K562 (cell line): Measurements from ENCODE around the gene GNAI2. TPM values are rescaled to one million over a fixed set of nuclear protein-coding genes. Genes with fewer than 3 reads are reported as not detected.

Experiments
- ARID2 ChIP-seq: fragments of 450-650 bp; IDR thresholded peaks from 2 replicates; pipeline ENCODE4 v1.6.1; 2017; ENCODE audit warnings: antibody characterized with exemption, mild to moderate bottlenecking
- CREB1 ChIP-seq, 2 experiments: sonication (generic) in 1 of 2; formaldehyde crosslinking in 1 of 2; IDR thresholded peaks; 2 replicates each; pipeline versions ENCODE4 v1.6.1 to v1.8.0; 2012 to 2022; ENCODE audit warnings: inconsistent platforms in 1 of 2, mild to moderate bottlenecking in 1 of 2, missing genetic modification reagents in 1 of 2, moderate library complexity in 1 of 2
- E2F6 ChIP-seq, 2 experiments: IDR thresholded peaks; 2 replicates each; pipeline ENCODE4 v1.6.1; 2011; ENCODE audit warnings: borderline replicate concordance in 1 of 2, control low read depth in 1 of 2, low read depth in 1 of 2, low read length in 1 of 2, mild to moderate bottlenecking in 1 of 2, mixed read lengths in 1 of 2, moderate library complexity in 1 of 2; ENCODE audit not compliant: insufficient read depth in 1 of 2, insufficient read length in 1 of 2, poor library complexity in 1 of 2, severe bottlenecking in 1 of 2; ENCODE audit errors: extremely low read depth in 1 of 2
- L3MBTL2 ChIP-seq: fragments of 450-650 bp; IDR thresholded peaks from 2 replicates; pipeline ENCODE4 v1.6.1; 2016; ENCODE audit warnings: mild to moderate bottlenecking, moderate library complexity
- MAZ ChIP-seq, 2 experiments: fragments of 450-650 bp in 1 of 2; sonication (generic) in 1 of 2; formaldehyde crosslinking; IDR thresholded peaks in 1 of 2; conservative IDR thresholded peaks in 1 of 2; 2 replicates each; pipeline versions ENCODE4 v1.4.0 to v1.5.0; 2020; ENCODE audit warnings: mild to moderate bottlenecking in 1 of 2, missing genetic modification reagents in 1 of 2
- MECOM ChIP-seq: fragments of 250-450 bp; sonication (Bioruptor Pico); IDR thresholded peaks from 2 replicates; pipeline ENCODE4 v1.8.0; 2022; ENCODE audit warnings: inconsistent platforms
- RFX1 ChIP-seq: fragments of 450-650 bp; IDR thresholded peaks from 2 replicates; pipeline ENCODE4 v1.6.1; 2016; ENCODE audit warnings: mild to moderate bottlenecking, moderate library complexity
- SFPQ ChIP-seq: fragments of 200-400 bp; formaldehyde crosslinking; IDR thresholded peaks from 2 replicates; pipeline ENCODE4 v1.6.1; 2017; ENCODE audit warnings: mild to moderate bottlenecking, low read depth, low read length, moderate library complexity
- STAG1 ChIP-seq: sonication (generic); formaldehyde crosslinking; IDR thresholded peaks from 2 replicates; pipeline ENCODE4 v1.5.0; 2020; ENCODE audit warnings: missing genetic modification reagents, borderline replicate concordance
- USF1 ChIP-seq: sonication (generic); formaldehyde crosslinking; IDR thresholded peaks from 2 replicates; pipeline ENCODE4 v1.9.0; 2022; ENCODE audit warnings: mild to moderate bottlenecking, missing genetic modification reagents
- polyA plus RNA-seq, 8 experiments: library from polyadenylated mRNA; depleted of rRNA in 4 of 8; stranded (reverse) in 5 of 8; unstranded in 3 of 8; fragments of >200 nt; fragmentation: Nextera tagmentation in 2 of 8; fragmentation: Illumina TruSeq in 1 of 8; extraction: Ambion mirVana in 2 of 8; extraction: Trizol in 1 of 8; gene quantifications; 2 replicates each; pipeline versions ENCODE4 v1.2.1 to v1.2.3, GENCODE V29; 2011 to 2014; ENCODE audit warnings: inconsistent platforms in 1 of 8, missing spikeins in 1 of 8
- total RNA-seq, 7 experiments: library from RNA; depleted of rRNA in 6 of 7; stranded (reverse); fragments of >200 nt in 6 of 7; fragmentation: Illumina TruSeq in 2 of 7; extraction: Trizol in 2 of 7; gene quantifications; 2 replicates each; pipeline versions ENCODE4 v1.2.1 to v1.2.3, GENCODE V29; 2011 to 2021; ENCODE audit warnings: low replicate concordance in 1 of 7
- TF ChIP-seq, protein P1 (sequence below): fragments of 450-650 bp; formaldehyde crosslinking; IDR thresholded peaks from 2 replicates; pipeline ENCODE4 v1.4.0; 2020; ENCODE audit warnings: mild to moderate bottlenecking, moderate library complexity
- TF ChIP-seq, protein P2 (sequence below): fragments of 150-350 bp; IDR thresholded peaks from 2 replicates; pipeline ENCODE4 v1.6.1; 2014; ENCODE audit warnings: low read depth, mild to moderate bottlenecking, low read length, borderline replicate concordance
- TF ChIP-seq, protein P3 (sequence below): sonication (generic); formaldehyde crosslinking; IDR thresholded peaks from 2 replicates; pipeline ENCODE4 v1.8.0; 2022; ENCODE audit warnings: missing genetic modification reagents, mild to moderate bottlenecking, moderate library complexity, borderline replicate concordance
- TF ChIP-seq, protein P4 (sequence below): sonication (generic); formaldehyde crosslinking; IDR thresholded peaks from 2 replicates; pipeline ENCODE4 v1.8.0; 2022; ENCODE audit warnings: missing genetic modification reagents, mild to moderate bottlenecking, borderline replicate concordance

GNAI2 gene
- total and polyA plus RNA-seq, 9 of the 15 experiments (the other 6 are each of a cell fraction or from before 2014, with no cell fraction given) = 1.1 to 72.2 (median 42.7) TPM

GRCh38 chr3:50194128-50194902 lies 41.7 kb upstream of the GNAI2 start (continued):
- TF ChIP-seq SFPQ (no peak), CREB1 (IDR thresholded peaks at IDR 0.05) (peak; percentile 72), CREB1 (CRISPR knock-in tag; IDR thresholded peaks at IDR 0.05) (peak; percentile 73), MAZ (CRISPR knock-in tag; conservative IDR thresholded peaks at IDR 0.05 in 1 of 2, IDR thresholded peaks at IDR 0.05 in 1 of 2) (peak; percentile 71 to 90), RFX1 (no peak), USF1 (no peak), ARID2 (peak; percentile 97), STAG1 (CRISPR knock-in tag) (peak; percentile 89), MECOM (CRISPR knock-in tag) (no peak), L3MBTL2 (peak; percentile 95), E2F6 (IDR thresholded peaks at IDR 0.05; ENCODE audit: borderline replicate concordance in 1 of 2, extremely low read depth in 1 of 2, insufficient read depth in 1 of 2, insufficient read length in 1 of 2, low read depth in 1 of 2, low read length in 1 of 2, poor library complexity in 1 of 2, severe bottlenecking in 1 of 2) (peak; percentile 64 to 79)
- TF ChIP-seq, protein P1, sequence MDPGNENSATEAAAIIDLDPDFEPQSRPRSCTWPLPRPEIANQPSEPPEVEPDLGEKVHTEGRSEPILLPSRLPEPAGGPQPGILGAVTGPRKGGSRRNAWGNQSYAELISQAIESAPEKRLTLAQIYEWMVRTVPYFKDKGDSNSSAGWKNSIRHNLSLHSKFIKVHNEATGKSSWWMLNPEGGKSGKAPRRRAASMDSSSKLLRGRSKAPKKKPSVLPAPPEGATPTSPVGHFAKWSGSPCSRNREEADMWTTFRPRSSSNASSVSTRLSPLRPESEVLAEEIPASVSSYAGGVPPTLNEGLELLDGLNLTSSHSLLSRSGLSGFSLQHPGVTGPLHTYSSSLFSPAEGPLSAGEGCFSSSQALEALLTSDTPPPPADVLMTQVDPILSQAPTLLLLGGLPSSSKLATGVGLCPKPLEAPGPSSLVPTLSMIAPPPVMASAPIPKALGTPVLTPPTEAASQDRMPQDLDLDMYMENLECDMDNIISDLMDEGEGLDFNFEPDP (CRISPR knock-in tag) = no peak
- TF ChIP-seq, protein P2, sequence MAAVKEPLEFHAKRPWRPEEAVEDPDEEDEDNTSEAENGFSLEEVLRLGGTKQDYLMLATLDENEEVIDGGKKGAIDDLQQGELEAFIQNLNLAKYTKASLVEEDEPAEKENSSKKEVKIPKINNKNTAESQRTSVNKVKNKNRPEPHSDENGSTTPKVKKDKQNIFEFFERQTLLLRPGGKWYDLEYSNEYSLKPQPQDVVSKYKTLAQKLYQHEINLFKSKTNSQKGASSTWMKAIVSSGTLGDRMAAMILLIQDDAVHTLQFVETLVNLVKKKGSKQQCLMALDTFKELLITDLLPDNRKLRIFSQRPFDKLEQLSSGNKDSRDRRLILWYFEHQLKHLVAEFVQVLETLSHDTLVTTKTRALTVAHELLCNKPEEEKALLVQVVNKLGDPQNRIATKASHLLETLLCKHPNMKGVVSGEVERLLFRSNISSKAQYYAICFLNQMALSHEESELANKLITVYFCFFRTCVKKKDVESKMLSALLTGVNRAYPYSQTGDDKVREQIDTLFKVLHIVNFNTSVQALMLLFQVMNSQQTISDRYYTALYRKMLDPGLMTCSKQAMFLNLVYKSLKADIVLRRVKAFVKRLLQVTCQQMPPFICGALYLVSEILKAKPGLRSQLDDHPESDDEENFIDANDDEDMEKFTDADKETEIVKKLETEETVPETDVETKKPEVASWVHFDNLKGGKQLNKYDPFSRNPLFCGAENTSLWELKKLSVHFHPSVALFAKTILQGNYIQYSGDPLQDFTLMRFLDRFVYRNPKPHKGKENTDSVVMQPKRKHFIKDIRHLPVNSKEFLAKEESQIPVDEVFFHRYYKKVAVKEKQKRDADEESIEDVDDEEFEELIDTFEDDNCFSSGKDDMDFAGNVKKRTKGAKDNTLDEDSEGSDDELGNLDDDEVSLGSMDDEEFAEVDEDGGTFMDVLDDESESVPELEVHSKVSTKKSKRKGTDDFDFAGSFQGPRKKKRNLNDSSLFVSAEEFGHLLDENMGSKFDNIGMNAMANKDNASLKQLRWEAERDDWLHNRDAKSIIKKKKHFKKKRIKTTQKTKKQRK = no peak
- TF ChIP-seq, protein P3, sequence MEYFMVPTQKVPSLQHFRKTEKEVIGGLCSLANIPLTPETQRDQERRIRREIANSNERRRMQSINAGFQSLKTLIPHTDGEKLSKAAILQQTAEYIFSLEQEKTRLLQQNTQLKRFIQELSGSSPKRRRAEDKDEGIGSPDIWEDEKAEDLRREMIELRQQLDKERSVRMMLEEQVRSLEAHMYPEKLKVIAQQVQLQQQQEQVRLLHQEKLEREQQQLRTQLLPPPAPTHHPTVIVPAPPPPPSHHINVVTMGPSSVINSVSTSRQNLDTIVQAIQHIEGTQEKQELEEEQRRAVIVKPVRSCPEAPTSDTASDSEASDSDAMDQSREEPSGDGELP = peak; percentile 72
- TF ChIP-seq, protein P4, sequence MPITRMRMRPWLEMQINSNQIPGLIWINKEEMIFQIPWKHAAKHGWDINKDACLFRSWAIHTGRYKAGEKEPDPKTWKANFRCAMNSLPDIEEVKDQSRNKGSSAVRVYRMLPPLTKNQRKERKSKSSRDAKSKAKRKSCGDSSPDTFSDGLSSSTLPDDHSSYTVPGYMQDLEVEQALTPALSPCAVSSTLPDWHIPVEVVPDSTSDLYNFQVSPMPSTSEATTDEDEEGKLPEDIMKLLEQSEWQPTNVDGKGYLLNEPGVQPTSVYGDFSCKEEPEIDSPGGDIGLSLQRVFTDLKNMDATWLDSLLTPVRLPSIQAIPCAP (CRISPR knock-in tag) = no peak
